HAP-1 (cell line): ENCODE measurements around the gene TNIK.
"Not testable (repeated sequence)": the region's sequence is repeated elsewhere in the genome, so short reads cannot be mapped to it uniquely, and the experiment has no call there.

Experiments
- DNase-seq, 2 experiments: peaks; one replicate each; pipeline ENCODE4 v3.0.0-alpha.2; 2016 to 2020; ENCODE audit warnings: low spot score in 2 of 2
- H3K27me3 ChIP-seq: fragments of 250-450 bp; sonication (Bioruptor Pico); 2 replicates; pipeline ENCODE4 v1.5.1; 2020; ENCODE audit warnings: low read depth, mild to moderate bottlenecking, moderate library complexity
- H3K36me3 ChIP-seq: fragments of 250-450 bp; sonication (Bioruptor Pico); replicated peaks from 2 replicates; pipeline ENCODE4 v1.5.1; 2020; ENCODE audit warnings: mild to moderate bottlenecking
- H3K4me1 ChIP-seq: fragments of 250-450 bp; sonication (Bioruptor Pico); 2 replicates; pipeline ENCODE4 v1.5.1; 2020; ENCODE audit warnings: mild to moderate bottlenecking
- H3K4me3 ChIP-seq: fragments of 250-450 bp; sonication (Bioruptor Pico); 2 replicates; pipeline ENCODE4 v1.5.1; 2020; ENCODE audit warnings: mild to moderate bottlenecking, moderate library complexity
- H3K9me3 ChIP-seq: fragments of 250-450 bp; sonication (Bioruptor Pico); 2 replicates; pipeline ENCODE4 v1.5.1; 2020; ENCODE audit warnings: mild to moderate bottlenecking, moderate library complexity
- in situ Hi-C: fragments of 300-500 bp; cut with MboI; formaldehyde crosslinking; loops from 3 replicates; pipeline ENCODE4 v1.14.3; 2020; ENCODE audit warnings: low sequenced_read_pairs, inconsistent platforms, mixed read lengths

The TNIK gene

DNA sequence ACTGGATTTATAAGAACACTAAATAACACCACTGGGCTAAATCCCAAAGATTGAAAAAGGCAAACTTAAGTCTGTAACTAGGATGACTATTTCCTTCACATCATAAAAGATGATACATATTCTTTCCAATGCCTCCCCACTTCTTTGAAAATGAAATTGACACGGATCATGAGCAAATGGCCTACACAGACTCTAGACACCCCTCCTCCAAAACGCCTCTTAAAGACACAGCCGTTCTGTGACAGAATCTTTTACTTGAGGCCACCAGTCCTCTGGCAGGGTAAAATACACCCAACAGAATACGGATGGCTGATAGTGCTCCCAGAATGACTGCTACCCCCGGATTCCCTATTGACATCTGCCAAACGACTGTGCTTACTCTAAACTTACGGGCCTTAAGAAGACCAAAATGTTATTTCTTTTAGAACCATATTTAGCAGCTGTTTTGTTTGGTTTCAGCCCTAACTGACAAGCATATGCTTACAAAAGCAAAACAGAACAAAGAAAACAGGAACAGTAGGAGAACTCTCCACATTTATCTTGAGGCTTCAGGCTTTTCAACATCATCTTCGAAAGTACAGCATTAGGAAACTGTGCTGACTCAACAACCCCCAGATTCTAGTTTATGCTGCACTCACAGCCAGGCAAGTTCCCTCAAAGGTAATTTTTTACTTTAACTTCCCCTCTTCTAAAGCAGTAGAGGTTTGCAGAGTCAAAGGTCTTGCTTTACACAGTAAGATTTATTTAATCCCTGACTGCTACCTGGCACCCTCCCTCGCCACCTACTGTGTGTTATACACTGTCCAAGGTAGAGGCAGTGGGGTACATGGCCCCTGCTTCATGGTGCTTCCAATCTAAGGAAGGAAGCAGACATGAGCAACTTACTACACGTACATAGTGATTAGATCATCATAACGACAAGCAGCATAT lies 84.3 kb downstream of the TNIK start:
- H3K27me3 ChIP-seq = no peaks in the 10 kb centered on the region
- no peaks in the 10 kb centered on the region for H3K9me3 ChIP-seq
- in situ Hi-C loops = no loop called here
- H3K4me1 ChIP-seq = peaks cover 11% of the 10 kb centered on the region
- H3K4me3 ChIP-seq = no peak overlapping the region
- no peak for DNase-seq
- H3K36me3 ChIP-seq = no peaks in the 10 kb centered on the region

DNA sequence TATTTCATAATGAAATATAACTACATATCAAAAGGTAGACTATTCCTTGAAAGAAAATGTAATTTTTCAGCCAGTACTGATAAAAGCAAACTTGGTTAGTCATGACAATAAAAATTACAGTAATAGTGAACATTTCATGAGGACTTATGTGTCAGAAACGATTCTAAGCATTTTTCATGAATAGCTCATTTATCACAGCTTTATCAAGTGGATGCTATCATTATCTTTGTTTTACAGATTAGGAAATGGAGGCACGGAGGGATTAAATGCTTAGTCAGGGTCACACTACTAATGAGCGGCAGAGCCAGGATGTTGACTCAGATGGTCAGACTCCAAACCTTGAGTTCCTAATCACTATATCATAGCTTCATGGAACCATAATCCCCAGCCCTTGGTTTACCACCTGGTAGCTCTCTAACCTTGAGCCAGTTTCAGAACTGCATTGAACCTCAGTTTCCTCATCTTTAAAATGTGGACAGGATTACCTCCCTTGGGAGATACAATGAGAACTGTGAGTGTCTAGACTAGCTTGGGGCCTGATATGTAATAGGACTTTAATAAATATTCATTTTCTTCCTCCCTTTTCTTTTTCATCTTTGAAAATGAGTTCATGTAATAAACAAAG lies 85.4 kb downstream of the TNIK start:
- in situ Hi-C loops = no loop called here
- no peak for DNase-seq

DNA sequence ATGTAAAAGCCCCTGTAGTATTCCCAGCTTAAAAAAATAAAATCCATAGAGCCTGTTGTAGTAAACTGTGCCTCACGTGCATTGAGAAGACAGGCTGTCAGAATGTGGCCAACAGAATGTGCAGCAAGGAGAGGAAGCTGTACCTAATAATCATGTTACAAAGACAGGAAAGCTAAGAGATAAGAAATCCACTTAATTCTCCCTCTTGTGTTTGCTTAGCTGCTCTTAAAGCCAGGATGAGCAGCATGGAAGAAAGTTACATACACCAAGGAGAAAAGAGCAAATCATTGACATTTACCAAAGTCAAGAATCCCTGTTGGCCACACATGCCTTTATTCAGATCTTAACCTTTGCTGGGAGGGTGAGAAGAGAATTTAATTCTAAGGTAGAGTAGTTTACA lies 85.9 kb downstream of the TNIK start:
- H3K36me3 ChIP-seq = no peaks in the 10 kb centered on the region
- H3K27me3 ChIP-seq = no peaks in the 10 kb centered on the region
- in situ Hi-C loops = no loop called here
- no peak for DNase-seq
- no peak overlapping the region for H3K4me3 ChIP-seq
- no peaks in the 10 kb centered on the region for H3K9me3 ChIP-seq
- peaks cover 4% of the 10 kb centered on the region for H3K4me1 ChIP-seq

More for the DNA sequence above, 85.4 kb downstream of the TNIK start:
- no peaks in the 10 kb centered on the region for H3K36me3 ChIP-seq
- no peaks in the 10 kb centered on the region for H3K9me3 ChIP-seq
- H3K4me1 ChIP-seq = peaks cover 4% of the 10 kb centered on the region
- no peaks in the 10 kb centered on the region for H3K27me3 ChIP-seq
- H3K4me3 ChIP-seq = no peak overlapping the region

DNA sequence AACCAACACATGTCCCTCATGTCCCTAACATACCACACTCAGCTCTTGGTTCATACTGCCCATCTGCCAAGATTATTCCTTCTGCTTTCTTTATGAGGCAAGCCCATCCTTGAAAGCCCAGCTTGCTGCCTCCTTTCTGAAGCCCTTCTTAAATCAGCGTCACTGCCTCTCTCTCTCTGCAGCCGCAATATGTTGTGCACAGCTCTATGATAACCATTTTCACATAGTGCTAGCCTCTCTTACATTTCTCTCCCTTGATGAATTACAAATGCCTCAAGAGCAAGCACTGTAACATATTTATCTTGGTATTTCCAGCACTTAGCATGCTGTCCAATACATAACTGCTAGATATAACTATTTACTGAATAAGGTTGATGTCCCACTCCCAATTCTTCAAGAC lies 86.5 kb downstream of the TNIK start:
- no peaks in the 10 kb centered on the region for H3K27me3 ChIP-seq
- in situ Hi-C loops = no loop called here
- H3K4me1 ChIP-seq = peaks cover 4% of the 10 kb centered on the region
- H3K9me3 ChIP-seq = no peaks in the 10 kb centered on the region
- no peak for DNase-seq
- no peaks in the 10 kb centered on the region for H3K36me3 ChIP-seq
- no peak overlapping the region for H3K4me3 ChIP-seq

DNA sequence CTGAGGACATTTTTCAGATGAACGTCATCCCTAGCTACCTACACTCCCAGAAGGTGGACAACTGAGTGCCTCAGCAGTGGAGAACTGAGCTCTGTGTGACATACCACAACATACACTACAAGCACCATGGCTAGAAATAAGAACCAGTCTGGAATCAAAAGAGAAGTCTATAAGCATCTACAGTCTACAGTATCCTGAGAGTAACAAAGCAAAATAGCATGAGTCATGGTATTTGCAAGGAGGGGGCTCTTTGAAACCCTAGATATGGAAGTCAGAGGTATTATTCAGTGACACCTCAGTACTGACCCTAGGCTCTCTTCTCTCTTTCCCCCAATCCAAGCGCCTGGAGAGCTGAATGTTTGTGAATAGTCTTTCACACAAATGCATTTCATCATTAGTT lies 87.5 kb downstream of the TNIK start:
- H3K4me3 ChIP-seq = no peak overlapping the region
- no peaks in the 10 kb centered on the region for H3K36me3 ChIP-seq
- in situ Hi-C loops = no loop called here
- H3K27me3 ChIP-seq = no peaks in the 10 kb centered on the region
- peaks cover 4% of the 10 kb centered on the region for H3K4me1 ChIP-seq
- H3K9me3 ChIP-seq = no peaks in the 10 kb centered on the region
- DNase-seq = no peak

DNA sequence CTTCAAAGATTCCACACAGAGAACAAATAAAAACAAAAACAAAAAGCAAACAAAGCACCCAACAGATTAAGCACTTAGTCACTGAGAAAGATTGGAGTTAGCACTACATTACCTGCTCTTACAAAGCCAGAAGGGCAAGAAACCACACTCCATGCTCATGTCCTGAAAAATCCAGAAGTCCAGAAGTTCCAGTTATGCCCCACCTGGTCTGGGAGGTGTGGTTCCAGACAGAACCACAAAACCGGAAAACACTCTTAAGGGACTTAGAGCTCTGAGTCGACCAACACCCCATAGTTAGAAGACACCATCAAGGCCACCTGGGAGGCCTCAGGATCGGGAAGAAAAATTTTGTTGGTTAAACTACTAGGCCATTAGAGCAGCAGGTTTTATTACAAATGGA lies 88.9 kb downstream of the TNIK start:
- Histone ChIP-seq H3K36me3 (no peaks in the 10 kb centered on the region), H3K9me3 (no peaks in the 10 kb centered on the region), H3K4me1 (peaks cover 4% of the 10 kb centered on the region), H3K27me3 (no peaks in the 10 kb centered on the region), H3K4me3 (no peak overlapping the region)
- no peak for DNase-seq
- in situ Hi-C loops = no loop called here

DNA sequence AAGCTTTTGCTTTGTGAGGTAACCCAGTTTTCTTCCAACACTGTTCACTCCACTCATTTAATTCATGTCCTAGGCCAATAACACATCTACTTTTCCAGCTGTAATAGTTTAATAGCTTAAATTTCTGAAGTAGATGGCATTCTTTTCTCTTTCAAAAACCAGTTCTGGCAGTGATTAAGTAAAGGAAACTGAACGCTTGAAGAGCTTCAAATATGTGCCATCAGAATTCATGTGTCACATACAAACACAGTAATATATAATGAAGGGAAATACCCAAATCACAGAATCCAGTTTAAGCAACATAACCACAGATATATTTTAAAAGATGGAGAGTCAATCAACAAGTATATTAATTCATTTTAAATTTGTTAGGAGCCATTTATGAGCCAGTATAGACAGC lies 91.0 kb downstream of the TNIK start:
- Histone ChIP-seq H3K9me3 (no peaks in the 10 kb centered on the region), H3K4me3 (no peak overlapping the region), H3K4me1 (no peaks in the 10 kb centered on the region), H3K36me3 (no peaks in the 10 kb centered on the region), H3K27me3 (no peaks in the 10 kb centered on the region)
- in situ Hi-C loops = no loop called here
- DNase-seq = no peak

DNA sequence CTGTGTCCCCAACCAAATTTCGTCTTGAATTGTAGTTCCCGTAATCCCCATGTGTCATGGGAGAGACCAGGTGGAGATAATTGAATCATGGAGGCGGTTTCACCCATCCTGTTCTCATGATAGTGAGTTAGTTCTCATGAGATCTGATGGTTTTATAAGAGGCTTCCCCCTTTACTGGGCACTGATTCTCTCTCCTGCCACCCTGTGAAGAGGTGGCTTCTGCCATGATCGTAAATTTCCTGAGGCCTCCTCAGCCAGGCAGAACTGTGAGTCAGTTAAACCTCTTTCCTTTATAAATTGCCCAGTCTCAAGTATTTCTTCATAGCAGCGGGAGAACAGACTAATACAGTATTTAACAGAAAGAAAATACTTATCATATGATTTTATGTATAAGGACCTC lies 93.5 kb downstream of the TNIK start:
- H3K27me3 ChIP-seq, H3K9me3 ChIP-seq, DNase-seq, H3K4me3 ChIP-seq, in situ Hi-C loops, H3K36me3 ChIP-seq: not testable (repeated sequence)
- peaks cover 12% of the 10 kb centered on the region for H3K4me1 ChIP-seq

DNA sequence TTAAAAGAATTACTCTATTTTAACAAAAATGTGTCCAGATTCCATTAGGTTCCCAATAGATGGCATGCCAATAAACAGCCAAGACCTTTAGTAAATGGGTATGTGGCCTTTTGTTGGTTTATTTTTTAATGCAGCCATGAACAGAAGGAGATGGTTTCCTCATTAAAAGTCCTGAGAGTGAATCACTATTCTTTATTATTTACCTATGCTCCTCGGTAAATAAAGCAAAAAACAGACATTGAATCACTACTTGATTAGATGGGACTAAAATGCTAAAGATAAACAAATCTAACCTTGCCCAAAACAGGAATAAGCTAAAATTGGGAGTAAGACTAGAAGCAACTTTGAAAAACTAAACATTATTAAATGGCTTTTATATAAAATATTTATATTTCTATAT lies 94.2 kb downstream of the TNIK start:
- no peak for DNase-seq
- Histone ChIP-seq H3K36me3 (no peaks in the 10 kb centered on the region), H3K4me1 (peaks cover 12% of the 10 kb centered on the region), H3K9me3 (no peaks in the 10 kb centered on the region), H3K4me3 (no peak overlapping the region), H3K27me3 (no peaks in the 10 kb centered on the region)
- in situ Hi-C loops = no loop called here

DNA sequence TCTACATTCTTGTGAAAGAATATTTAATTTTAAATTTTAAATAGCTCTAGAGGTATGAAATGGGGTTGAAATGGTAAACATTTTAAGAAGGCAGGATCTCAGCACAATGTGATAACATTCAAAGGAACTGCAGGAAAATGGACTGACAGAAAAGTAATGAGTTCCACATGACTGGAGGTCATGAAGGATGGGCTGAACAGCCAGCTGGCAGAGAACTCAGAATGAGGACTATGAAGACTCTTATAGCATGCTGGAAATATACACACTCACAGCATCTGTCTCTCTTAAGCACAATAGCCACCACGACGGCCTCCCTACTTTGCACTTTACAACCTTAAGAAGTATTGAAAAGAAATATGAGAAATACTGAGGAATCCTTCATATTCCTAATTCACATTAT lies 94.7 kb downstream of the TNIK start:
- in situ Hi-C loops = no loop called here
- H3K9me3 ChIP-seq = no peaks in the 10 kb centered on the region
- no peak for DNase-seq
- H3K27me3 ChIP-seq = no peaks in the 10 kb centered on the region
- no peak overlapping the region for H3K4me3 ChIP-seq
- H3K4me1 ChIP-seq = peaks cover 12% of the 10 kb centered on the region
- H3K36me3 ChIP-seq = no peaks in the 10 kb centered on the region

DNA sequence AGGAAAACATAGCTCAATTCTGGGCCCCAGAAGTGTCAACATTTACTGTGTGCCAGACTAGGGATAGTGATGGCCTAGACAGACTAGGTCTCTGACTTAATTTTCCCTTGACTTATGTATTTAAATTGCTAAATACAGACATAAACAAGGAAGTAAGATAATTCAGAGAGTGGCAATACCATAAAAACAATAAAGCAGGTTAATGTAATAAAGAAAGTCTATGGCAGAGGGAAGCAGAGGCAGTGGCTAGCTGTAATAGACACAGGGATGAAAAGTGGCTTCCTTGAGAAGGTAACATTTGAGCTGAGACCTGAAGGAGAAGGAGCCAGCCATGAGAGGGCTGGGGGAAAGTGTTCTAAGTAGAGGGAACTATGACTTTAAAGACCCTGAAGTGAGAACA lies 95.7 kb downstream of the TNIK start:
- H3K4me1 ChIP-seq = peaks cover 12% of the 10 kb centered on the region
- H3K9me3 ChIP-seq = no peaks in the 10 kb centered on the region
- no peak for DNase-seq
- H3K4me3 ChIP-seq = no peak overlapping the region
- H3K27me3 ChIP-seq = no peaks in the 10 kb centered on the region
- H3K36me3 ChIP-seq = no peaks in the 10 kb centered on the region
- in situ Hi-C loops = no loop called here

DNA sequence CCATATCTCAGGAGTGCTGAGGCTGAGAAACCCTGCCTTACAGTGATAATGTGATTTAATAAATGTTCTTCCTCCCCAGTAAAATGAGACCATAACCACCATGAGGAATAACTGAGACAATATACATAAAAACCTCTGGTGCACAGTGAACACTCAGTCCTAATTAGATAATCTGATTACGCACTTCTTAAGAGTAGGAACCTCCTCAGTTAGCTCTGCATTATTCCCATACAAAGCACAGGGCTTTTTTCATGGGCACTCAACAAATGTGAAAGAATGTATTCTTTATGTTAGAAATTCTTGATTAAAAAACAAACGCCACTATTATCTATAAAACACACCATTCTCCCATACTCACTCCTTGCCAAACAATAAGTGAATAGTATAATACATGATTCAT lies 97.0 kb downstream of the TNIK start:
- H3K4me1 ChIP-seq = peaks cover 12% of the 10 kb centered on the region
- in situ Hi-C loops = no loop called here
- H3K9me3 ChIP-seq = no peaks in the 10 kb centered on the region
- peak in 1 of 2 experiments; percentile 70 for DNase-seq
- no peak overlapping the region for H3K4me3 ChIP-seq
- no peaks in the 10 kb centered on the region for H3K36me3 ChIP-seq
- H3K27me3 ChIP-seq = no peaks in the 10 kb centered on the region

DNA sequence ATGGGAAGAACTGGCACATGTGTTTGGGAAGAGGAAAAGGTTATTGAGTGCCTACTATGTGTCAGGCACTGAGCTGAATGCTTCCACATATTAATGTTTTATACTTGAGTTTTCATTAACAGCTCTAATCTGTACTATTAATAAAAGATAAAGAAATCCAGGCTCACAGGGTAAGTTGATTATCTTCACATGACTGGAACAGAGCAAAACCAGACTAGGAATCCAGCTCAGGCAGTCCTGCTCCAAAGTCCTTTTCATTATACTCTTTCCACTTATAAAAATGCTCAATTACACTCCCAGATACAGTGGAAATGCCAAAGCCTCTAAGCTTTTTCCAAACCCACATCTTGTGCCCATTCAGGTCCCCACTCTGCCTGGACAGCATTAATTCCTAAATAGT lies 97.6 kb downstream of the TNIK start:
- no peaks in the 10 kb centered on the region for H3K36me3 ChIP-seq
- no peaks in the 10 kb centered on the region for H3K27me3 ChIP-seq
- in situ Hi-C loops = no loop called here
- no peak overlapping the region for H3K4me3 ChIP-seq
- peaks cover 12% of the 10 kb centered on the region for H3K4me1 ChIP-seq
- DNase-seq = no peak
- H3K9me3 ChIP-seq = no peaks in the 10 kb centered on the region

DNA sequence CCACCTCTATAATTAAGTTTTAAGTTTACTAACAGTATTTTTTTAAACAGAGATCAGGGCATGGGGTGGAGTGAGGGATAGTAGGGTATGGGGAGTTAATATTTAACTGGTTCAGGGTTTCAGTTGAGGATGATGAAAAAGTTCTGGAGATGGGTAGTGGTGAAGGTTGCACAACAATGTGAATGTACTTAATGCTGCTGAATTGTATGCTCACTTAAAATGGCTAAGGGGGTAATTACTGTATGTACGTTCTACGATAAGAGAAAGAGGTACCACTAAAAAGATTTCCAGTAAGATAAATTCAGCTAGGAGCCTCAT lies 101.4 kb downstream of the TNIK start:
- in situ Hi-C loops = no loop called here
- Histone ChIP-seq H3K36me3 (no peaks in the 10 kb centered on the region), H3K4me1 (peaks cover 20% of the 10 kb centered on the region), H3K9me3 (no peaks in the 10 kb centered on the region), H3K27me3 (no peaks in the 10 kb centered on the region), H3K4me3 (no peak overlapping the region)
- no peak for DNase-seq
